Breast epithelium (tissue), 4 donors: Measurements from ENCODE around the gene IQCN. TPM values are rescaled to one million over a fixed set of nuclear protein-coding genes. Genes with fewer than 3 reads are reported as not detected.

ENCODE experiments used
- DNase-seq, 2 donors: peaks; one replicate each; pipeline ENCODE4 v3.0.0-alpha.2; 2019; ENCODE audit warnings: low spot score in 2 of 2
- H3K27ac ChIP-seq, 2 donors: fragments of 200-600 bp; sonication (generic) in 1 of 2; one replicate each; pipeline ENCODE4 v1.5.1; 2016 to 2019; ENCODE audit warnings: mild to moderate bottlenecking in 1 of 2
- H3K27me3 ChIP-seq, 2 donors: fragments of 200-600 bp; sonication (generic) in 1 of 2; one replicate each; pipeline versions ENCODE4 v1.5.1 to v1.6.0; 2017 to 2019; ENCODE audit warnings: control low read depth in 1 of 2, mild to moderate bottlenecking in 1 of 2
- H3K36me3 ChIP-seq: fragments of 200-600 bp; one replicate; pipeline ENCODE4 v1.5.1; 2019
- H3K4me1 ChIP-seq, 2 donors: fragments of 200-600 bp; sonication (generic); one replicate each; pipeline ENCODE4 v1.5.1; 2016 to 2019; ENCODE audit warnings: control low read depth in 1 of 2
- H3K4me3 ChIP-seq, 3 donors: fragments of 200-600 bp; sonication (generic); 1 replicate in 2 of 3; 2 replicates in 1 of 3; pipeline ENCODE4 v1.5.1; 2016 to 2019; ENCODE audit warnings: mild to moderate bottlenecking in 3 of 3, moderate library complexity in 2 of 3
- H3K9me3 ChIP-seq, 2 donors: fragments of 200-600 bp; sonication (generic) in 1 of 2; one replicate each; pipeline ENCODE4 v1.5.1; 2016 to 2019; ENCODE audit warnings: control low read depth in 1 of 2
- POLR2A ChIP-seq: fragments of 450-650 bp; IDR thresholded peaks from one replicate; pipeline ENCODE4 v1.6.1; 2016; ENCODE audit warnings: antibody characterized with exemption, mild to moderate bottlenecking, moderate library complexity
- POLR2AphosphoS5 ChIP-seq, 3 donors: sonication (generic); formaldehyde crosslinking; IDR thresholded peaks; one replicate each; pipeline ENCODE4 v1.6.1; 2017; ENCODE audit warnings: antibody characterized with exemption in 3 of 3
- intact Hi-C: fragments of 100-400 bp; cut with DNase I; formaldehyde crosslinking; loops from one replicate; pipeline ENCODE4 v1.15.1; 2023; ENCODE audit warnings: low total_unique reads
- total RNA-seq, 3 donors: library from RNA; depleted of rRNA; stranded (reverse); fragments of >200 nt; gene quantifications; one replicate each; pipeline ENCODE4 v1.1.0, GENCODE V29; 2016
- TF ChIP-seq, protein P1 (sequence below), 3 donors: fragments of 450-650 bp; IDR thresholded peaks; one replicate each; pipeline ENCODE4 v1.5.1; 2016 to 2017; ENCODE audit warnings: antibody characterized with exemption in 3 of 3, mild to moderate bottlenecking in 3 of 3, moderate library complexity in 3 of 3

Gene IQCN
- total RNA-seq, 3 donors from 2014 or later: 7.0 to 16.6 (median 9.5) TPM

DNA sequence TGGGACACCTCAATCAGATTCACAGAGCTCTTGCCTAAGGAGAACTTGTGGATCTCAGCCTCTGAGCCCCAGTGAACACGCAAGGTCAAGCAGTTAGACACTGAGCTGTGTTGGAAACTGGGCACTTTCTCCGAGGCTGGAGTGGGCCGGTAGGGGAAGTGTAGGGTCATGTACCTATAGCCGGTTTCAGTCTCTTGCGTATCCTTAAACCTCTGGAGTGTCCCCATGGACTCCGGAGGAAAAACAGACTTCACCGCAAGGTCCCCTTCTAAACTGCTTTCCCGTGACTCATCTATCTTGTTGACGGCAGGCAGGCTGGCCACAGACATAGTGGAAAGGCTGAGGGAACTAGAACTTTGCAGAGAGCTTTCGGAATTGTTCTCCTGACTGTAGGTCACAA, 11.3 kb downstream of the IQCN start:
- DNase-seq: no peak
- Histone ChIP-seq H3K36me3 (peaks cover 5% of the 10 kb centered on the region), H3K4me3 (no peak overlapping the region), H3K27ac (no peak overlapping the region), H3K27me3 (no peaks in the 10 kb centered on the region), H3K9me3 (no peaks in the 10 kb centered on the region), H3K4me1 (no peaks in the 10 kb centered on the region)
- TF ChIP-seq, protein P1, sequence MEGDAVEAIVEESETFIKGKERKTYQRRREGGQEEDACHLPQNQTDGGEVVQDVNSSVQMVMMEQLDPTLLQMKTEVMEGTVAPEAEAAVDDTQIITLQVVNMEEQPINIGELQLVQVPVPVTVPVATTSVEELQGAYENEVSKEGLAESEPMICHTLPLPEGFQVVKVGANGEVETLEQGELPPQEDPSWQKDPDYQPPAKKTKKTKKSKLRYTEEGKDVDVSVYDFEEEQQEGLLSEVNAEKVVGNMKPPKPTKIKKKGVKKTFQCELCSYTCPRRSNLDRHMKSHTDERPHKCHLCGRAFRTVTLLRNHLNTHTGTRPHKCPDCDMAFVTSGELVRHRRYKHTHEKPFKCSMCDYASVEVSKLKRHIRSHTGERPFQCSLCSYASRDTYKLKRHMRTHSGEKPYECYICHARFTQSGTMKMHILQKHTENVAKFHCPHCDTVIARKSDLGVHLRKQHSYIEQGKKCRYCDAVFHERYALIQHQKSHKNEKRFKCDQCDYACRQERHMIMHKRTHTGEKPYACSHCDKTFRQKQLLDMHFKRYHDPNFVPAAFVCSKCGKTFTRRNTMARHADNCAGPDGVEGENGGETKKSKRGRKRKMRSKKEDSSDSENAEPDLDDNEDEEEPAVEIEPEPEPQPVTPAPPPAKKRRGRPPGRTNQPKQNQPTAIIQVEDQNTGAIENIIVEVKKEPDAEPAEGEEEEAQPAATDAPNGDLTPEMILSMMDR (IDR thresholded peaks at IDR 0.05): no peak
- TF ChIP-seq POLR2AphosphoS5 (IDR thresholded peaks at IDR 0.05) (no peak), POLR2A (no peak)
- intact Hi-C loops: loop anchor here (10.0 kb wide), 1 partner anchor 152 kb away; the partner anchor contains the start of gene SSBP4

DNA sequence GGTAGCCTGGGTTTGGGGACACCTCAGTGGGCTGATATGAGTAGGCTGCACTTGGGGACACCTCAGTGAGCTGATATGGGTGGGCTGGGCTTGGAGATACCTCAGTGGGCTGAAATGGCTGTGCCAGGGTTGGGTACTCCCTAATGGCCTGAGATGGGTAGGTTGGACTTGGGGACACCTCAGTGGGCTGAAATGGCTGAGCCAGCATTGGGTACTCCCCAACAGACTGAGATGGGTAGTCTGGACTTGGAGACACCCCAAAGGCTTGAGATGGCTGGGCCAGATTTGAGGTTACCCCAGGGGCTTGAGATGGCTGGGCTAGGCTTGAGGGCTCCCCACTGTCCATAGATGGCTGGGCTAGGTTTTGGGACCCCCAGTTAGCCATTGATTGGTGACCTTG, 12.1 kb downstream of the IQCN start:
- no peaks in the 10 kb centered on the region for H3K9me3 ChIP-seq
- peaks cover 11% of the 10 kb centered on the region for H3K36me3 ChIP-seq
- intact Hi-C loops: loop anchor here (10.0 kb wide), 1 partner anchor 153 kb away; the partner anchor contains the start of gene SSBP4
- DNase-seq: no peak
- no peaks in the 10 kb centered on the region for H3K27me3 ChIP-seq
- H3K4me3 ChIP-seq: no peak overlapping the region
- H3K27ac ChIP-seq: no peak overlapping the region
- H3K4me1 ChIP-seq: no peaks in the 10 kb centered on the region
- no peak for TF ChIP-seq POLR2AphosphoS5 (IDR thresholded peaks at IDR 0.05)
- TF ChIP-seq, protein P1 (IDR thresholded peaks at IDR 0.05): no peak
- no peak for TF ChIP-seq POLR2A

DNA sequence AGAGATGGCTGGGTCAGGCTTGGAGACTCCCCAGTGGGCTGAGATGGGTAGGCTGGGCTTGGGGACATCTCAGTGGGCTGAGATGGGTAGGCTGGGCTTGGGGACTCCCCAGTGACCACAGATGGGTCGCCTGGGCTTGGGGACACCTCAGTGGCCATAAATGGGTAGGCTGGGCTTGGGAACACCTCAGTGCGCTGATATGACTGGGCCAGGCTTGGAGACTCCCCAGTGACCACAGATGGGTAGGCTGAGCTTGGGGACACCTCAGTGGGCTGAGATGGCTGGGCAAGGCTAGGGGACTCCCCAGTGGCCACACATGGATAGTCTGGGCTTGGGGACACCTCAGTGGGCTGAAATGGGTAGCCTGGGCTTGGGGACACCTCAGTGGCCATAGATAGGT, 12.8 kb downstream of the IQCN start:
- no peak overlapping the region for H3K27ac ChIP-seq
- H3K36me3 ChIP-seq: peaks cover 12% of the 10 kb centered on the region
- DNase-seq: no peak
- TF ChIP-seq POLR2A (no peak), POLR2AphosphoS5 (IDR thresholded peaks at IDR 0.05) (no peak)
- TF ChIP-seq, protein P1 (IDR thresholded peaks at IDR 0.05): no peak
- intact Hi-C loops: loop anchor here (10.0 kb wide), 1 partner anchor 153 kb away; the partner anchor contains the start of gene SSBP4
- no peaks in the 10 kb centered on the region for H3K27me3 ChIP-seq
- no peak overlapping the region for H3K4me3 ChIP-seq
- H3K4me1 ChIP-seq: no peaks in the 10 kb centered on the region
- H3K9me3 ChIP-seq: no peaks in the 10 kb centered on the region

DNA sequence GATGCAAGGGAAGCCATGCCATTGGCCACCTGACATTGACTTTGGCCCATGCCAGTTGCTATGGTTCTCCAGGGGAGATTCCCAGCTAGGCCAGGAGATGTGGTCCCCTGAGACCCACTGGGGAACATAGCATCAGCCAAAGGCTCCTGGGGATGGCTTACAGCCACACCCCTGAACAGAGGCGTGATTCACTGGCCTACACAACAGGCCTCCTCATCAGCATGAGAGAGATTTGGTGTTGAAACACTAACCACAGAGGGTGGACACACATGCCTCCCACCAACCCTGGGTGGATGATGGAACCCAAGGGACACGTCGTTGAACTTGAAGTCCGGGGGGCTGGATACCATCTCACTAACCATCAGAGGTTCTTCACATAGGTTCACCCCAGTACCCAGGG, 14.4 kb downstream of the IQCN start:
- Histone ChIP-seq H3K4me1 (no peaks in the 10 kb centered on the region), H3K36me3 (peaks cover 11% of the 10 kb centered on the region), H3K9me3 (no peaks in the 10 kb centered on the region), H3K4me3 (no peak overlapping the region), H3K27me3 (no peaks in the 10 kb centered on the region), H3K27ac (no peak overlapping the region)
- intact Hi-C loops: loop anchor here (5.0 to 10.0 kb wide), 2 partner anchors 155 to 1628 kb away; partner anchors contain the start of gene SSBP4
- no peak for DNase-seq
- TF ChIP-seq POLR2AphosphoS5 (IDR thresholded peaks at IDR 0.05) (no peak), POLR2A (no peak)
- TF ChIP-seq, protein P1 (IDR thresholded peaks at IDR 0.05): no peak

DNA sequence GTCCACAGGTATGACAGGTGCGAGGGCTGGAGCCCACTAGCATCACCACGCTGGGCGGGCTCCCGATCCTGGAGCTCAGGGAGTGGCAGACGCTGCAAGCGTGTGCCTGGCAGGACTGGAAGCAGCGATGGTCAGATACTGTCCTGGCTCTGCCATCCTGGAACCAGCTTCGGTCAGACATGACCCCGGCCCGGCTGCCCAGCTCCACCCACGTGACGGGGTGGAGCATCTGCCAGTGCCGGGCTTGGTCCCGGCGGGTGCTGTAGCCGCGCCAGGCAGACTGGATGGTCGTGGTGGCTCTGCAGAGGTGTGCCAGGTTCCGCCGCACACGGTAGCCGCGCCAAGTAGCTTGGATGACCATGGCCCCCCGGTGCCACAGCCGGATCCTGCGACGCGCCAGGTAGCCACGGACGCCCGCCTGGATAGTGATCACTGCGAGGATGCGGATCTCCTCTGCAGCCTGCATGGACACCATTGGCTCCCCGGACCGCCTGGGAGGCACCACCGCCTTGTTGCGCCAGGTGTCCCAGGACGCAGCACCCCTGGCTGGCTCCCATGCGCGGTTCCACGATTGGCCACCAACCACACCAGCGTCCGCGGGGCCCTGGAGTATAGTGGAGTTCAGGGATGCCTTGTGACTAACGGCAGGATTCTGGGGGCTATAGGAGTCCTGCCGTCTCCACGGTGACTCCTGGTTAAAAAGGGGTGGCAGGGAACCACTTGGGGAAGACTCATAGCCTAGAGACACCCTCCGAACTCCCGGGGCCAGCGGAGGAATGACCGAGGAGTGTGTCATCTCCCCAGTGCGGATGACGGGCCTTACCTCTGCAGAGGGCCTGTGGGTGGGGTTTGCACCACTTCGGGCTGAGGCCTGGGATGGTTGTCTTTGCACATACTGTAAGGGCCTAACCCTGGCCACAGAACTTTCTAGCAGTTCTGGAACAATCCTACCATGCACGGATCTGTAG, 16.5 kb downstream of the IQCN start:
- peaks cover 7% of the 10 kb centered on the region for H3K36me3 ChIP-seq
- intact Hi-C loops: loop anchor here (5.0 kb wide), 1 partner anchor 1625 kb away; no protein-coding TSS in a partner anchor
- H3K27me3 ChIP-seq: no peaks in the 10 kb centered on the region
- H3K9me3 ChIP-seq: no peaks in the 10 kb centered on the region
- no peak overlapping the region for H3K27ac ChIP-seq
- H3K4me1 ChIP-seq: no peaks in the 10 kb centered on the region
- TF ChIP-seq, protein P1 (IDR thresholded peaks at IDR 0.05): no peak
- TF ChIP-seq POLR2AphosphoS5 (IDR thresholded peaks at IDR 0.05): no peak
- no peak for TF ChIP-seq POLR2A
- H3K4me3 ChIP-seq: no peak overlapping the region
- no peak for DNase-seq
